HT1080 (cell line): Measurements from ENCODE around the gene XCL2. TPM values are rescaled to one million over a fixed set of nuclear protein-coding genes. Genes with fewer than 3 reads are reported as not detected.

Source experiments
- total RNA-seq: library from RNA; depleted of rRNA; stranded (reverse); fragments of >200 nt; shearing (Covaris generic); gene quantifications from 2 replicates; pipeline ENCODE4 v1.2.3, GENCODE V29; 2014; rRNA removed

The XCL2 gene
- total RNA-seq, 1 experiment from 2014 or later = not detected

Other genes with a start within 250 kb of the XCL2 start
- gene XCL1, start 32.6 kb upstream of the XCL2 start, total RNA-seq = not detected in 2 replicates
- gene DPT, start 185.2 kb upstream of the XCL2 start, total RNA-seq = not detected in 2 replicates